Osteocyte (in vitro differentiated cells): ENCODE measurements around the gene SLC12A6. TPM values are rescaled to one million over a fixed set of nuclear protein-coding genes. Genes with fewer than 3 reads are reported as not detected.

Source experiments
- DNase-seq: peaks from one replicate; pipeline ENCODE4 v3.0.0; 2021; ENCODE audit warnings: mixed read lengths; ENCODE audit not compliant: unreplicated experiment; ENCODE audit errors: extremely low spot score
- H3K27ac Mint-ChIP-seq: one replicate; pipeline ENCODE4 v1.8.0; 2021; ENCODE audit warnings: mild to moderate bottlenecking, mixed read lengths; ENCODE audit not compliant: unreplicated experiment
- H3K27me3 Mint-ChIP-seq: one replicate; pipeline ENCODE4 v1.8.0; 2021; ENCODE audit warnings: mixed read lengths; ENCODE audit not compliant: unreplicated experiment
- H3K36me3 Mint-ChIP-seq: one replicate; pipeline ENCODE4 v1.8.0; 2021; ENCODE audit warnings: mixed read lengths; ENCODE audit not compliant: unreplicated experiment
- H3K4me1 Mint-ChIP-seq: one replicate; pipeline ENCODE4 v1.8.0; 2021; ENCODE audit warnings: mixed read lengths; ENCODE audit not compliant: unreplicated experiment
- H3K4me3 Mint-ChIP-seq: one replicate; pipeline ENCODE4 v1.8.0; 2021; ENCODE audit warnings: mild to moderate bottlenecking, moderate library complexity, mixed read lengths; ENCODE audit not compliant: unreplicated experiment
- H3K9me3 Mint-ChIP-seq: one replicate; pipeline ENCODE4 v1.8.0; 2021; ENCODE audit warnings: mixed read lengths; ENCODE audit not compliant: unreplicated experiment
- CTCF ChIP-seq: fragments of 200-600 bp; sonication (generic); IDR thresholded peaks from 2 replicates; pipeline ENCODE4 v1.5.0; 2021; ENCODE audit warnings: antibody characterized with exemption, mild to moderate bottlenecking, moderate library complexity
- total RNA-seq: library from RNA; stranded (reverse); gene quantifications from 2 replicates; pipeline ENCODE4 v1.2.1, GENCODE V29; 2021

Gene SLC12A6
- total RNA-seq, 1 donor from 2014 or later = 52.3 TPM

- H3K27ac Mint-ChIP-seq = peak overlapping the region; percentile 95
- H3K9me3 Mint-ChIP-seq = no peaks in the 10 kb centered on the region
- no peaks in the 10 kb centered on the region for H3K27me3 Mint-ChIP-seq
- peaks cover 53% of the 10 kb centered on the region for H3K36me3 Mint-ChIP-seq
- peaks cover 17% of the 10 kb centered on the region for H3K4me1 Mint-ChIP-seq
- DNase-seq = no peak
- peak overlapping the region; percentile 49 for H3K4me3 Mint-ChIP-seq
- no peak for TF ChIP-seq CTCF
Measured at GRCh38 chr15:34239151-34239808, 98.3 kb downstream of the SLC12A6 start.

- no peak overlapping the region for H3K27ac Mint-ChIP-seq
Measured at GRCh38 chr15:34233614-34234013, 104.0 kb downstream of the SLC12A6 start.

GRCh38 chr15:34223904-34224596 lies 113.5 kb downstream of the SLC12A6 start:
- peaks cover 9% of the 10 kb centered on the region for H3K36me3 Mint-ChIP-seq
- H3K4me3 Mint-ChIP-seq = peak overlapping the region; percentile 89
- no peaks in the 10 kb centered on the region for H3K27me3 Mint-ChIP-seq
- DNase-seq = no peak
- no peaks in the 10 kb centered on the region for H3K9me3 Mint-ChIP-seq
- peak overlapping the region; percentile 97 for H3K27ac Mint-ChIP-seq
- TF ChIP-seq CTCF = no peak
- peaks cover 20% of the 10 kb centered on the region for H3K4me1 Mint-ChIP-seq

More at GRCh38 chr15:34233614-34234013, 104.0 kb downstream of the SLC12A6 start:
- TF ChIP-seq CTCF = no peak
- H3K27me3 Mint-ChIP-seq = no peaks in the 10 kb centered on the region
- H3K4me3 Mint-ChIP-seq = no peak overlapping the region
- peaks cover 3% of the 10 kb centered on the region for H3K4me1 Mint-ChIP-seq
- DNase-seq = no peak
- peaks cover 61% of the 10 kb centered on the region for H3K36me3 Mint-ChIP-seq
- no peaks in the 10 kb centered on the region for H3K9me3 Mint-ChIP-seq

GRCh38 chr15:34217587-34218225 lies 119.9 kb downstream of the SLC12A6 start:
- no peak for TF ChIP-seq CTCF
- H3K9me3 Mint-ChIP-seq = no peaks in the 10 kb centered on the region
- no peak overlapping the region for H3K4me3 Mint-ChIP-seq
- H3K27me3 Mint-ChIP-seq = no peaks in the 10 kb centered on the region
- no peak overlapping the region for H3K27ac Mint-ChIP-seq
- no peaks in the 10 kb centered on the region for H3K36me3 Mint-ChIP-seq
- no peak for DNase-seq
- H3K4me1 Mint-ChIP-seq = peaks cover 4% of the 10 kb centered on the region
